Measurements from ENCODE around the gene ATP2A3. TPM values are rescaled to one million over a fixed set of nuclear protein-coding genes. Genes with fewer than 3 reads are reported as not detected.

Gene ATP2A3
- total and polyA plus RNA-seq, 2 donors (not counting 1 experiment from before 2014, with no cell fraction given) = 697 to 817 TPM

GRCh38 chr17:3927628-3928340 is 36.5 kb downstream of the ATP2A3 start:
- H3K9ac ChIP-seq (ENCODE audit: low read length) = no peak overlapping the region

More at GRCh38 chr17:3927628-3928340, 36.5 kb downstream of the ATP2A3 start:
- Histone ChIP-seq H3K4me2 (replicated peaks; ENCODE audit: low read depth, low read length, poor library complexity, severe bottlenecking) (no peak overlapping the region), H3K27ac (ENCODE audit: low read length in 2 of 2) (peak overlapping the region in 1 of 2 donors; percentile 25), H2AFZ (ENCODE audit: insufficient read depth, low read depth, low read length, poor library complexity, severe bottlenecking) (no peak overlapping the region), H4K20me1 (ENCODE audit: control insufficient read depth, insufficient read depth, low read length, poor library complexity, severe bottlenecking) (peaks cover 63% of the 10 kb centered on the region), H3K36me3 (replicated peaks in 1 of 2; ENCODE audit: control extremely low read depth in 1 of 2, control insufficient read depth in 1 of 2, extremely low read depth in 1 of 2, insufficient read depth in 2 of 2, low read length in 1 of 2) (peaks cover 11 to 74% of the 10 kb centered on the region in 2 experiments), H3K9me3 (ENCODE audit: control extremely low read depth in 1 of 3, control insufficient read depth in 2 of 3, insufficient read depth in 1 of 3, low read length in 2 of 3) (no peaks in the 10 kb centered on the region), H3K27me3 (replicated peaks in 1 of 4; ENCODE audit: control extremely low read depth in 1 of 4, control insufficient read depth in 3 of 4, insufficient read depth in 4 of 4, low read length in 3 of 4) (no peaks in the 10 kb centered on the region), H3K4me1 (ENCODE audit: control insufficient read depth in 2 of 2, insufficient read depth in 2 of 2, low read length in 2 of 2) (peaks cover 0 to 5% of the 10 kb centered on the region in 2 donors), H3K4me3 (ENCODE audit: control extremely low read depth in 1 of 5, extremely low read depth in 1 of 5, insufficient read depth in 1 of 5, low read depth in 2 of 5, low read length in 4 of 5) (no peak overlapping the region), H3K79me2 (ENCODE audit: control insufficient read depth, insufficient read depth, low read length) (peaks cover 6% of the 10 kb centered on the region)
- no peaks in the 10 kb centered on the region for H3K27me3 Mint-ChIP-seq
- CTCF ChIA-PET = interaction anchor here (0.6 to 1.4 kb wide), 2 partner anchors 14 to 83 kb away, joined by 3 to 5 read pairs; no protein-coding TSS in a partner anchor
- peaks cover 26% of the 10 kb centered on the region for H3K4me1 Mint-ChIP-seq
- no peak for ATAC-seq (ENCODE audit: low read depth)
- H3K27ac Mint-ChIP-seq = peak overlapping the region; percentile 84
- WGBS (ENCODE audit: insufficient coverage) = 83% methylated on average over 15 of the region's 15 CpGs
- H3K9me3 Mint-ChIP-seq (ENCODE audit: insufficient read depth) = no peaks in the 10 kb centered on the region
- POLR2A ChIA-PET = no interaction called here
- peak; percentile 12 for DNase-seq
- intact Hi-C loops (cut with micrococcal nuclease) = no loop called here
- H3K4me3 Mint-ChIP-seq = no peak overlapping the region
- TF ChIP-seq EZH2 (IDR thresholded peaks at IDR 0.05; ENCODE audit: borderline replicate concordance, insufficient read depth, low read depth, low read length, poor library complexity, severe bottlenecking) = no peak
- TF ChIP-seq CTCF (IDR thresholded peaks at IDR 0.05) = no peak
